CD4-positive, alpha-beta T cell treated with Interleukin-17A for 4 hours (primary cell): Measurements from ENCODE around the gene PIM3.

Source experiments
- DNase-seq: peaks from one replicate; pipeline ENCODE4 v3.0.0-alpha.2; 2020; ENCODE audit warnings: mixed read lengths

The PIM3 gene

GRCh38 chr22:49928555-49929210 is 31.9 kb upstream of the PIM3 start:
- DNase-seq = no peak

- peak; percentile 84 for DNase-seq
These were observed 31.2 kb upstream of the PIM3 start for GRCh38 chr22:49929211-49929979.

DNA sequence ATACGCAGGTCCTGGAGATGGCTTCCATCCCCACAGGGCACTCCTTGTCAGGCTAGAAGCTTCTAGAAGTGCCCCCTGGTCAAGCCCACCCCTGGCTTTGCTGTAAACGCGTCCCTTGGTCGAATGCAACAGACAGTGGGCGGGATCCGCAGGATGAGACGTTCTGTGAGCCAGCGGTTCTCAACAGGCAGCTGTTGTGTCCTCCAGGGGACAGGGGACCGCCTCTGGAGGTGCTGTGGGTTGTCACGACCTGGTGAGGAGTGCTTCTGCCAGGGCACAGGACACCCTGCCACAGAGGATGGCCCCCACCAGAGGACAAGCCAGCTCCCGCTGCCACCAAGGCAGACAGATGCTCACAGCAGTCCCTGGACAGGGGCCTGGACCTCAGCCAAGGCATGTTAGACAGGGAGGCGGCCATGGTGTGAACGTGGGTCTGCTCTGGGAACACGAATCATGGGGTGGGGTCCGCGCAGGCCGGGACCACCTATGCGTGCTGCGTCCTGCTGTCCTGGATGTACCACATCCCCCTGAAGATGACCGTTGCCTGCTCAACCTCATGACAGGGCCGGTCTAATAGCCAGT is 30.5 kb upstream of the PIM3 start:
- DNase-seq = peak; percentile 31

DNA sequence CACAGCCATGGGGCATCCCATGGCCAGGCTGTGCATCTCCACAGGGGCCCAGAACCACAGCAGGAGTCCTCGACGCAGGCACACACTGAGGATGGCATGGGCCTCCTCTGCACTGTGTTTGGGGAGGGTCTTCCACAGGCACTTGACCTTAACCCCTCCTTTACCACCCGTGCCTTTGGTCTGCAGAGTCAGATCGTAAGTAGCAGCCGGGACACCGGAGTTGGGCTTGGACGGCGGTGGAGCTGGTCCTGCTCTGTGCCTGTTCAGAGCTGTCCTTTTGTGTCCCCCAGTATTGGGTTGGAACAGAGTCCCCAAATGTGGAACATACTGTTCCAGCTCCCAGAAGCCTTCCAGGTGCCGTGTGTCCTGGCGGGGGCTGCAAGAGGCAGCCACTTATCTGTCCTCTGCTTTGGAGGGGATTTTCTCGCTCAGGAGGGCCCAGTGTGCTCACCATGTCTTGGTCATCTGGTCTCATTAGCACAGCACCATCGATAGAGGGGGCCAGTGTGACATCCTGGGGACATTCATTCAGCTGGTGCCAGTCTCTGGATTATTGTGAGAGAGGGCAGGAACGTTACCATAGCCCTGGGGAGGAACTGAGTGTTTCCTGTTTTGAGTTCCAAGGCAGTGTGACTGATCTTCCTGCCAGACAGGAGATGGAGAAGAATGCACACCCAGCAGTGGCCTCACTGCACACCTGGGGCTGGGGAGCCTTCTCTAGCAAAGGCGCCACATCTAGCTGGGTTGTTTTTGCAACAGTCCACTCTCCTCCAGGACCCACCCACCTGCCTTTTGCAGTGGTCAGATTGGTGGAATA is 29.8 kb upstream of the PIM3 start:
- DNase-seq = peak; percentile 72

DNA sequence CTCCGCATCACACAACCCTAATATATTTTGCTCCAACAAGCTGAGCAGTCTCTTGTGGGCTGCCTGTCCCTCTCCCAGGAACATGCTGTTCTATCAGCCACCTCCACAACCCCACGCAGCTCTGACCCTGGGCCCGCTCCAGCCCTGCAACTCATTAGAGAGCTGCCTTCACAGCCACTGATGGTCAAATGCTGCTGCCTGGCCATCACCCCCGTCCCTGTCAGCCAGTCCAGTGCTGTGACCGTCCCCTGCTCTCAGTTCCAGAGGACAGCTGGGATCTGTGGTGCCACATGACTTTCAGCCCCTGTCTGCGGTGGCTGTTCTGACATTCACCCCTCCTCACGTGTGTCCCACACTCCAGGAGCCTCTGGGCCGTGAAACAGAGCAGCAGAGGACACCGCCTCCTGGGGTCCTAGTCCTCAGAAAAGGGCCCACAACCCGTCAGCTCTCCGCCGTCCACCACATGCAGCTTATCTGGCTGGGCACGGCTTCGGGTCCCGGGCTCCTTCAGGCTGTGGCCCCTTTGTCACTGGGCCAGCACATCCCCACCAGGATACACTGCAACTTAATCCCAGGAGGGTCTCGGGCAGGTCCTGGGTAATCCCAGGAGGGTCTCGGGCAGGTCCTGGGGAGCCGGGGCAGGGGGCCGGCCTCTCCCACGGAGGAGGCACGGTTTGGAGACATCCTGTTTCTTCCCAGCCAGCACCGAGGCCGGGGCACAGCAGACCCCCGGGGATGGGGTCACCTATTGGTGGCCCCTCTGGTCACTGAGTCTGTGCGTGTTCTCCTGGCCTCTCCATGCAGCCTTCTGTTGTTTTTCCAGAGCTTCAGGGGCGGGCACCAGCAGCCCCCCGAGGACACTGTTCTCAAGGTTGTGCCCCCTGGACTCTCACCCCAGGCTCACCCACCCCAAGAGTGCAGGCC is 27.1 kb upstream of the PIM3 start:
- no peak for DNase-seq

- peak; percentile 46 for DNase-seq
These were observed 26.2 kb upstream of the PIM3 start for GRCh38 chr22:49934160-49934890.

DNA sequence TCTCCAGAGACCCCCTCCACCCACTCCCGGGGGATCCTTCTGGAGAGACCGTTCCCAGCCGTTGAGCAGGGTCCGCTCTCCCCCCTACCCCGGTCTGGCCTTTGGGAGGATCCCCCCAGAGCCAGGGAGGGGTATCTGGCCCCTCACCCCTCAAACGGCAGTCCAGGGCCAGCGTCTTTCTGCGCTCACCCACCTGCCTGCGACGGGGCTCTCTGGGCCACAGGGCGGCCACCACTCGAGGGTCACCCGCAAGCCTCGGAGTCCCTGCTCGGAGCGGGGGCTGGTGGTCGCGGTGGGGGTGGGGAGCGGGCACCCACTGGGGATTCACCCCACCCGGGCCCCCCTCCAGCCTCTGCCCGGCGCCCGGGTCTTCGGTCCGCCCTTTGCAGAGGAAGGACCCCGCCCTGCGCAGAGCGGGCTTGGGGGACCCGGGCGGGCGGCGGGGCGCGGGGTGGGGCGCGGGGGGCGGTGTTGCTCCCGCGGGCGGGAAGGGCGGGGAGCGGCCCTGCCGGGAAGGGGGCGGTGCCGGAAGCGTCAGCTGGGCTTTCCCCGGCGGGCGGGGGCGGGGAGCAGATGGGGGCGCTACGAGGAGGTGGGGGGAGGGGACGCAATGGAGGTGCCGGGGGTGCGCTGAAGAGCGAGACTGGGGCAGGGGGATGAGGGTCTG is 25.5 kb upstream of the PIM3 start:
- peak; percentile 93 for DNase-seq

DNA sequence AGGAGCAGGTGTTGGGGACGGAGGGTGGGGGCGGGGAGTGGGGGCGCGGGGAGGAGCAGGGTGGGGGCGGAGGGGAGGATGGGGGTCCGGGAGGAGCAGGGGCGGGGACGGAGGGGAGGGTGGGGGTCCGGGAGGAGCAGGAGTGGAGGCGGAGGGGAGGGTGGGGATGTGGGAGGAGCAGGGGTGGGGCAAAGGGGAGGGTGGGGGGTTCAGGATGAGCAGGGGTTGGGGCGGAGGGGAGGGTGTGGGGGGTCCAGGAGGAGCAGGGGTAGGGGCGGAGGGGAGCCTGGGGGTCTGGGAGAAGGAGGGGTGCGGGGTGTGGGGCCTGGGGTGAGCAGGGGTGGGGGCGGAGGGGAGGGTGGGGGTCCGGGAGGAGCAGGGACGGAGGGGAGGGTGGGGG is 25.0 kb upstream of the PIM3 start:
- DNase-seq = peak; percentile 83

GRCh38 chr22:49936018-49936972 is 24.3 kb upstream of the PIM3 start:
- peak; percentile 97 for DNase-seq

DNA sequence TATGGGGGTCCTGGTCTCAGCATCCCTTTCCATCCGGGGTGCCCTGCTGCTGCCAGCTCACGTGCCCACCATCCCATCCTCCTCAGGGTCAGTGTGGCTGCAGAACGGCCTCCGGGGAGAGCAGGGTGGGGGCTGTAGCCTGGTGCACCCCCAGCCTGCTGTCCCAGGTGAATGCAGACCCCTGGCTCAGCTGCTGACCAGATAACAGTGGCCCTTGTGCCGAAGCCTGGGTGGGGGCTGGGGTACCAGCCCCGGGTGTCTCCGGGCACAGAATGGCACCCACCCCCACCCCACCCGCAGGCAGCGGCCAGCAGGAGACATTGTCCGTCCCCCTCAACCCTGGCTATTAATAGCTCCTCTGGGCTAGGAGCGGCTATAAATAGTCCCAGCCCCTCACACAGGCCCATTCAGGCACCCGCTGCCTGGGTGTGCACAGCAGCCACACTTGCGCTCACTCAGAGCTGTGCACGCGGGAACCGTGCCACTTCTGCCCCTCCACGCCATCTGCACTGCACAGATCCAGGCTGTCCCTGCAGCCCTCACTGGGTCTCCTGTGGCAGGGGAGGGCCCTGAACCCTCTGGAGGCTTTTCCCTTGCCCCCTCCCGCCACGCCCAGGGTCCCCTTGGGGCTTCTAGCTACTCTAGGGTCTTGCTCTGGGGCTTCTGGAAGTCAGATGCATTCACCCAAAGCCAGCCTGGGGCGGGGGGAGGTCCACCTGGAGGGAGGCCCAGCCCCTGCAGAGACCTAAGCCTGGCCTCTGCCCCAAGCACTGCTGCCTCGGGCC is 23.4 kb upstream of the PIM3 start:
- peak; percentile 18 for DNase-seq

GRCh38 chr22:49937758-49938564 is 22.6 kb upstream of the PIM3 start:
- DNase-seq = no peak

DNA sequence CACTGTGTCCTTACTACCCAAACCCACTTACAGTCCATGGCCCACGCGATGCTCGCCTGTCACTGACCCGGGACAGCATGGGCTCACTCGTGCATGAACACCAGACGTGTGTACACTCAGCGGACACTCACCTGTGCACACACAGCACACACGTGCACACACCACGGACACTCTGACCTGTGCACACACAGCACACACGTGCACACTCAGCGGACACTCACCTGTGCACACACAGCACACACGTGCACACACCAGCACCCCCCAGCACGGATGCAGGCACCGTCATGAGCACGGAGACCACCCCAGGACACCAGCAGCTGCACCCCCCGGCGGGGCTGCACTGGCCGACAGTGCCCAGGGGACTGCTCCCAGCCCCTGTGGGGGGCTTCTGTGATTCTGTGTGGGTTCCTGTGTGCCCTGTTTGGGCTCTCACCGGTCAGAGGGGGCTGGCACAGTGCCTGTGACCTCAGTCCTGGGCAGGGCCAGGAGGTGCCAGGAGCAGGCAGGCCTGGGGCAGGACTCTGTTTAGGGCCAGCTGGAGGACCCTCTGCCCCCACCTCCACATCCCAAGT is 21.9 kb upstream of the PIM3 start:
- no peak for DNase-seq

- DNase-seq = no peak
These were observed 18.9 kb upstream of the PIM3 start for GRCh38 chr22:49941507-49942316.

GRCh38 chr22:49942565-49943404 is 17.8 kb upstream of the PIM3 start:
- DNase-seq = no peak

DNA sequence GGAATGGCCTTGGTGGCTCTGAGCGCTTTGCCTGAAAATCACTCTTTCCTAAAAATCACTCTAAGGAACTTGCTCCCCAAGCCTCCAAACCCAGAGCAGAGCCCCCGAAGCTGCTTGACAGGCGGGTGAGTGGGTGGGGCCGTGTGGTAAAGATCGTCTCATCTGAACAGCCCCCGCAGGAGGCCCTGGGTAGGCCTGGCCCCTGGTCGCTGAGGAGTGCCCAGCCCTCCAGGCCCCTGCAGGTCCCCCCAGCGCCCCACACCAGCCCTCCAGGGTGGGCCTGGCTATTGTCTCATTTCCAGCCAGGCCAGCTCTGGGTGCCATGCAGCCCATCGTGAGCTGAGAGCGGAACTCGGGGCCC is 17.2 kb upstream of the PIM3 start:
- DNase-seq = no peak
